Upper lobe of left lung (tissue), 6 donors: ENCODE results near the gene IL10RB. TPM values are rescaled to one million over a fixed set of nuclear protein-coding genes. Genes with fewer than 3 reads are reported as not detected.
"Not testable (repeated sequence)": the region's sequence is repeated elsewhere in the genome, so short reads cannot be mapped to it uniquely, and the experiment has no call there.

Experiments
- ATAC-seq, 2 donors: fragments of 200-7000 bp; cut with Tn5 transposase; one replicate each; pipeline ENCODE4 v1.9.1; 2022; ENCODE audit warnings: mild to moderate bottlenecking in 2 of 2, moderate library complexity in 2 of 2; ENCODE audit not compliant: low FRiP score in 2 of 2
- DNase-seq, 2 donors: peaks; one replicate each; pipeline ENCODE4 v3.0.0-alpha.2; 2019 to 2020
- H3K27ac ChIP-seq, 4 donors: fragments of 200-600 bp; sonication (generic); one replicate each; pipeline ENCODE4 v1.5.1; 2016 to 2019
- H3K27me3 ChIP-seq, 4 donors: fragments of 200-600 bp; sonication (generic); one replicate each; pipeline ENCODE4 v1.5.1; 2017 to 2019
- H3K36me3 ChIP-seq, 4 donors: fragments of 200-600 bp; sonication (generic); one replicate each; pipeline ENCODE4 v1.5.1; 2016 to 2019
- H3K4me1 ChIP-seq, 4 donors: fragments of 200-600 bp; sonication (generic); one replicate each; pipeline ENCODE4 v1.5.1; 2018 to 2019
- H3K4me3 ChIP-seq, 4 donors: fragments of 200-600 bp; sonication (generic); one replicate each; pipeline ENCODE4 v1.5.1; 2017 to 2019; ENCODE audit warnings: mild to moderate bottlenecking in 2 of 4, moderate library complexity in 1 of 4
- H3K9me3 ChIP-seq, 4 donors: fragments of 200-600 bp; sonication (generic); one replicate each; pipeline ENCODE4 v1.5.1; 2018 to 2019
- EP300 ChIP-seq, 4 donors: sonication (generic); formaldehyde crosslinking; IDR thresholded peaks; one replicate each; pipeline ENCODE4 v1.5.1; 2017; ENCODE audit warnings: antibody characterized with exemption in 4 of 4, control low read depth in 2 of 4
- POLR2A ChIP-seq, 4 donors: fragments of 450-650 bp; IDR thresholded peaks; one replicate each; pipeline ENCODE4 v1.5.1; 2016 to 2017; ENCODE audit warnings: antibody characterized with exemption in 4 of 4, mild to moderate bottlenecking in 2 of 4
- POLR2AphosphoS5 ChIP-seq, 2 donors: sonication (generic); formaldehyde crosslinking; IDR thresholded peaks; one replicate each; pipeline ENCODE4 v1.5.1; 2017; ENCODE audit warnings: antibody characterized with exemption in 2 of 2
- WGBS, 2 donors: methylation state at CpG; one replicate each; pipeline ENCODE4 v1.1.5; 2017 to 2018; 5-methylcytosine and 5-hydroxymethylcytosine counted together
- total RNA-seq, 6 donors: library from RNA; depleted of rRNA in 4 of 6; stranded (reverse); fragments of >200 nt in 4 of 6; gene quantifications; one replicate each; pipeline versions ENCODE4 v1.1.0 to v1.2.1, GENCODE V29; 2016 to 2021
- TF ChIP-seq, protein P1 (sequence below), 6 experiments: fragments of 450-650 bp in 4 of 6; fragments of 200-600 bp in 2 of 6; sonication (generic) in 2 of 6; IDR thresholded peaks; one replicate each; pipeline ENCODE4 v1.5.1; 2016 to 2019; ENCODE audit warnings: antibody characterized with exemption in 6 of 6
- donor health status: DM: no; HTN: no; CAD: no; lungs with moderate emphysema.
- donor health status: DM: no; HTN: yes; CAD: no; lungs with severe emphysema.

Gene IL10RB
- total RNA-seq, 6 donors from 2014 or later = 11.5 to 49.2 (median 41.0) TPM

DNA sequence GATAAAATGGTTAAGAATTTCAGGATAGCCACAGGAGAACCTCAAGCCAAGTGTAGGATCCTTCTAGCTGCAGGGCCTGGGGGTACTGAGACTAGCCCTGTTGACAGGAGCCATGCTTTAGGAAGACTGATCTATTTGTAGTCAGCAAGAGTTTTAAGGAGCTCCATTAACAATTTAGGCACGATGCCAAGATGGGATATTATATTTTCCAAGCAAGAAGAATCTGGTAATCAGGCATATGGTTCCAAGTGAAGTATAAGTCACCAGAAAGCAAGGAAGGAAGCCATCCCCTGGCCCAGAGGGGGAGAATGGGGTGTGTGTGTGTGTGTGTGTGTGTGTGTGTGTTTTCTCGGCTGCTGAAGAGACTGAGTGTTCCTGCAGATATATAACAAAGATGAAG is 29.4 kb upstream of the IL10RB start:
- peaks cover 9 to 34% (median 21%) of the 10 kb centered on the region in 4 donors for H3K4me1 ChIP-seq
- 73 to 87% methylated on average over 2 of the region's 2 CpGs for WGBS, 2 donors
- H3K9me3 ChIP-seq = no peaks in the 10 kb centered on the region
- DNase-seq (no peak), ATAC-seq (no peak)
- H3K27ac ChIP-seq = no peak overlapping the region
- no peak overlapping the region for H3K4me3 ChIP-seq
- no peak for TF ChIP-seq EP300 (IDR thresholded peaks at IDR 0.05)
- no peak for TF ChIP-seq POLR2A (IDR thresholded peaks at IDR 0.05)
- TF ChIP-seq POLR2AphosphoS5 (IDR thresholded peaks at IDR 0.05) = no peak
- TF ChIP-seq, protein P1, sequence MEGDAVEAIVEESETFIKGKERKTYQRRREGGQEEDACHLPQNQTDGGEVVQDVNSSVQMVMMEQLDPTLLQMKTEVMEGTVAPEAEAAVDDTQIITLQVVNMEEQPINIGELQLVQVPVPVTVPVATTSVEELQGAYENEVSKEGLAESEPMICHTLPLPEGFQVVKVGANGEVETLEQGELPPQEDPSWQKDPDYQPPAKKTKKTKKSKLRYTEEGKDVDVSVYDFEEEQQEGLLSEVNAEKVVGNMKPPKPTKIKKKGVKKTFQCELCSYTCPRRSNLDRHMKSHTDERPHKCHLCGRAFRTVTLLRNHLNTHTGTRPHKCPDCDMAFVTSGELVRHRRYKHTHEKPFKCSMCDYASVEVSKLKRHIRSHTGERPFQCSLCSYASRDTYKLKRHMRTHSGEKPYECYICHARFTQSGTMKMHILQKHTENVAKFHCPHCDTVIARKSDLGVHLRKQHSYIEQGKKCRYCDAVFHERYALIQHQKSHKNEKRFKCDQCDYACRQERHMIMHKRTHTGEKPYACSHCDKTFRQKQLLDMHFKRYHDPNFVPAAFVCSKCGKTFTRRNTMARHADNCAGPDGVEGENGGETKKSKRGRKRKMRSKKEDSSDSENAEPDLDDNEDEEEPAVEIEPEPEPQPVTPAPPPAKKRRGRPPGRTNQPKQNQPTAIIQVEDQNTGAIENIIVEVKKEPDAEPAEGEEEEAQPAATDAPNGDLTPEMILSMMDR (IDR thresholded peaks at IDR 0.05) = no peak
- H3K27me3 ChIP-seq = no peaks in the 10 kb centered on the region
- peaks cover 0 to 2% (median 0%) of the 10 kb centered on the region in 4 donors for H3K36me3 ChIP-seq

DNA sequence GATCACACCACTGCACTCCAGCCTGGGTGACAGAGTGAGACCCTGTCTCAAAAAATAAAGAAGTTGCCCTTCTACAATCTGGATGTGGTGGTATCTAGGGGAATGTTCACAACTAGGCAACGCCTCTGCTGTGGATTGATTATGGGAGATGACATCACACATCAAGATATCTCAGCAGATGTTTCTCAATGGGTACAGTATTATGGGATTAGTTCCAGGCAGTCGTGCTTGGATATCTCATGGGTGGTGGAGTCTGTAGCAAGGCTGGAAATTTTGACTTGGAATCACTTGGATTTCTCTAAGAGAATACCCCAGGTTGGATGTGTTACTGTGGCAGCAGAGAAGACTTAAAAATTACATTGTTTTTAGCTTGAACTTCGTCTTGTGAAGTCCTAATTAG is 28.7 kb upstream of the IL10RB start:
- Histone ChIP-seq H3K4me3 (no peak overlapping the region), H3K27ac (no peak overlapping the region), H3K36me3 (peaks cover 0 to 8% (median 0%) of the 10 kb centered on the region in 4 donors), H3K9me3 (no peaks in the 10 kb centered on the region), H3K4me1 (peaks cover 5 to 27% (median 14%) of the 10 kb centered on the region in 4 donors), H3K27me3 (no peaks in the 10 kb centered on the region)
- DNase-seq (no peak), ATAC-seq (no peak)
- WGBS, 2 donors = 87 to 90% methylated on average over 3 of the region's 3 CpGs
- TF ChIP-seq POLR2AphosphoS5 (IDR thresholded peaks at IDR 0.05) (no peak), EP300 (IDR thresholded peaks at IDR 0.05) (no peak), POLR2A (IDR thresholded peaks at IDR 0.05) (no peak)
- TF ChIP-seq, protein P1 (IDR thresholded peaks at IDR 0.05) = no peak

DNA sequence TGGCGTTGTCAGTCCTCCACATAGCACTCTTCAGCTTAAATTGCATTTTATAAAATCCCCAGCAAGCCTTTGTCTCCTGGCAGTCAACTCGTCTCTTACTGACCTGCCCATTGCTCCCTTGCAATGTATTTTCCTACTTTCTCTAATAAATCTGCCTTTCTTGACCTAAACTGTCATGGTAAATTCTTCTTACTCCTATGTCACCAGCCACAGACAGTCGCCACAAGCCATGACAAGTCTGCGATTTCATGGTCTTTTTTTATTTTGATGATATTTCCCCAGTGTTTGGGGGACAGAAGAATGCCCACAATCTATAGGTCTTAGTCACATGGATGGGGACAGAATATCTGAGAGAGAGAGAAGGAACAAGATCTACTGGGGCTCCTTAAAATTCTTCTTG is 28.0 kb upstream of the IL10RB start:
- Histone ChIP-seq H3K36me3 (peaks cover 0 to 12% (median 0%) of the 10 kb centered on the region in 4 donors), H3K4me3 (no peak overlapping the region), H3K4me1 (peaks cover 5 to 23% (median 8%) of the 10 kb centered on the region in 4 donors), H3K9me3 (no peaks in the 10 kb centered on the region), H3K27me3 (no peaks in the 10 kb centered on the region), H3K27ac (peak overlapping the region in 1 of 4 donors; percentile 5)
- ATAC-seq = no peak
- no peak for TF ChIP-seq EP300 (IDR thresholded peaks at IDR 0.05)
- no peak for TF ChIP-seq POLR2A (IDR thresholded peaks at IDR 0.05)
- DNase-seq = no peak
- 87 to 88% methylated on average over 4 of the region's 4 CpGs for WGBS, 2 donors

DNA sequence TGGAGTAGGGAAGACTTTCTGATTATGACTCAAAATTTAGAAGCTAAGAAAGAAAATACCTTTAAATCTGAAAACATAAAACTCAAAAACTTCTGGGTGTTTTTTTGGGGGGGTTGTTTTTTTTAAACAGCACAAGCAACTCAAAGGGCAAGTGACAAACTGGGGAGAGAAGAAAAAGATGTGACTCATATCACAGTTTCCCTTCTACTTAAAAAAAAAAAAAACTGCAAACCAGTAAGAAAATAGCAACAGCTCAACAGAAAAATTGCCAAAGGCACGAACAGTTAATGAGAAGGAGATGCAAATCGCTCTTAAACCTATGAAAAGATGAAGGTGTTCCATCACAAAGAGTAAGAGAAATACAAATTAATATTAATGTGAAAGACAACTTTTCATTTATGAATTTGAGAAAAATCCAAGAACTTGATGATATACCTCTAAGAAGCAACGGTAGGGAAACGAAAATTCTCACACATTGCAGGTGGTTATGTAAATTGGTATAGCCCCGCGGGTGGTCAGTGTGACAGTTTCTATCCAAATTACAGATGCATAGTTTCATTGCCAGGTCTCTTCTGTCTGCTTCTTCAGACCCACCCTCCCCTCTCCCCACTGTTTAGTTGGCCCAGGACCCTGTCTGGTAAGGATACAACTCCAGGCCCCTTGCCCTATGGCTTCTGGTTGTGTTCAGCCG is 27.5 kb upstream of the IL10RB start:
- peaks cover under 1 to 28% (median 5%) of the 10 kb centered on the region in 4 donors for H3K4me1 ChIP-seq
- DNase-seq (no peak), ATAC-seq (no peak)
- H3K36me3 ChIP-seq = peaks cover 0 to 16% (median 0%) of the 10 kb centered on the region in 4 donors
- no peaks in the 10 kb centered on the region for H3K27me3 ChIP-seq
- 62 to 80% methylated on average over 6 to 7 of the region's 7 CpGs for WGBS, 2 donors
- no peaks in the 10 kb centered on the region for H3K9me3 ChIP-seq
- H3K27ac ChIP-seq = peak overlapping the region in 3 of 4 donors; percentile 9 to 40 (median 21)
- H3K4me3 ChIP-seq = no peak overlapping the region
- no peak for TF ChIP-seq POLR2AphosphoS5 (IDR thresholded peaks at IDR 0.05)
- TF ChIP-seq POLR2A (IDR thresholded peaks at IDR 0.05) = no peak
- TF ChIP-seq EP300 (IDR thresholded peaks at IDR 0.05) = no peak
- TF ChIP-seq, protein P1 (IDR thresholded peaks at IDR 0.05) = no peak

DNA sequence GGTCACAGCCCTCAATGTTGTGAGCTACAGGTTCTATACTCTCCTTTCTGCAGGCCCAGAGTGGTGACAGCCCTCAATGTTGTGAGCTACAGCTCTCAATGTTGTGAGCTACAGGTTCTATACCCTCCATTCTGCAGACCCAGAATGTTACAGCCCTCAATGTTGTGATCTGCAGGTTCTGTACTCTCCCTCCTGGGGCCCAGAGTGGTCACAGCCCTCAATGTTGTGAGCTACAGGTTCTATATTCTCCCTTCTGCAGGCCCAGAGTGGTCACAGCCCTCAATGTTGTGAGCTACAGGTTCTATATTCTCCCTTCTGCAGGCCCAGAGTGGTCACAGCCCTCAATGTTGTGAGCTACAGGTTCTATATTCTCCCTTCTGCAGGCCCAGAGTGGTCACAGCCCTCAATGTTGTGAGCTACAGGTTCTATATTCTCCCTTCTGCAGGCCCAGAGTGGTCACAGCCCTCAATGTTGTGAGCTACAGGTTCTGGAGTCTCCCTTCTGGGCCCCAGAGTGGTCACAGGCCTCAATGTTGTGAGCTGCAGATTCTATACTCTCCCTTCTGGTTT is 26.5 kb upstream of the IL10RB start:
- H3K27ac ChIP-seq = peak overlapping the region in 3 of 4 donors; percentile 9 to 40 (median 21)
- not testable (repeated sequence) for DNase-seq, H3K9me3 ChIP-seq, H3K27me3 ChIP-seq, ATAC-seq, H3K4me3 ChIP-seq
- H3K36me3 ChIP-seq = peaks cover 0 to 26% (median 0%) of the 10 kb centered on the region in 4 donors
- H3K4me1 ChIP-seq = peaks cover 5 to 33% (median 12%) of the 10 kb centered on the region in 4 donors
